H9 (cell line): Measurements from ENCODE around the gene IFNK. TPM values are rescaled to one million over a fixed set of nuclear protein-coding genes. Genes with fewer than 3 reads are reported as not detected.
A peak's percentile ranks its signal among the peaks of the same experiment; 100 is the strongest.

Experiments
- DNase-seq: peaks from one replicate; pipeline ENCODE4 v3.0.0-alpha.2; 2017
- H2AFZ ChIP-seq: one replicate; pipeline ENCODE4 v1.6.1; 2013; ENCODE audit warnings: mild to moderate bottlenecking, low read length, control low read depth, moderate library complexity
- H2AK5ac ChIP-seq: 2 replicates; pipeline ENCODE4 v1.6.1; 2013; ENCODE audit warnings: low read length, control low read depth, mixed read lengths; ENCODE audit not compliant: insufficient read length
- H2BK120ac ChIP-seq: one replicate; pipeline ENCODE4 v1.6.1; 2013; ENCODE audit warnings: low read depth, mild to moderate bottlenecking, low read length, control low read depth, inconsistent platforms; ENCODE audit not compliant: poor library complexity, severe bottlenecking
- H2BK12ac ChIP-seq: 2 replicates; pipeline ENCODE4 v1.6.1; 2013; ENCODE audit warnings: low read length, control low read depth, mixed read lengths, low read depth; ENCODE audit not compliant: insufficient read length
- H2BK15ac ChIP-seq: 2 replicates; pipeline ENCODE4 v1.6.1; 2013; ENCODE audit warnings: low read depth, low read length, control low read depth
- H2BK20ac ChIP-seq: one replicate; pipeline ENCODE4 v1.6.1; 2013; ENCODE audit warnings: low read depth, mild to moderate bottlenecking, low read length, control low read depth, inconsistent platforms; ENCODE audit not compliant: poor library complexity, severe bottlenecking
- H2BK5ac ChIP-seq: 2 replicates; pipeline ENCODE4 v1.6.1; 2013; ENCODE audit warnings: low read length, control low read depth, mixed read lengths; ENCODE audit not compliant: insufficient read length
- H3K14ac ChIP-seq: 2 replicates; pipeline ENCODE4 v1.6.1; 2013; ENCODE audit warnings: low read length, control low read depth; ENCODE audit not compliant: insufficient read depth
- H3K18ac ChIP-seq: 2 replicates; pipeline ENCODE4 v1.6.1; 2013; ENCODE audit warnings: low read depth, mild to moderate bottlenecking, mixed read lengths, low read length, control low read depth; ENCODE audit not compliant: insufficient read length
- H3K23ac ChIP-seq: 2 replicates; pipeline ENCODE4 v1.6.1; 2013; ENCODE audit warnings: low read length, control low read depth, mixed read lengths, low read depth; ENCODE audit not compliant: insufficient read length
- H3K23me2 ChIP-seq: 2 replicates; pipeline ENCODE4 v1.6.1; 2013; ENCODE audit warnings: low read depth, mild to moderate bottlenecking, mixed read lengths, low read length, control low read depth; ENCODE audit not compliant: insufficient read length, poor library complexity, severe bottlenecking
- H3K27ac ChIP-seq: 2 replicates; pipeline ENCODE4 v1.5.1; 2013; ENCODE audit warnings: low read length, control low read depth, mixed read lengths, low read depth; ENCODE audit not compliant: insufficient read length
- H3K27me3 ChIP-seq: 2 replicates; pipeline ENCODE4 v1.6.1; 2013; ENCODE audit warnings: low read length, control low read depth, inconsistent platforms; ENCODE audit not compliant: insufficient read depth
- H3K4ac ChIP-seq: 2 replicates; pipeline ENCODE4 v1.6.1; 2013; ENCODE audit warnings: low read depth, mild to moderate bottlenecking, control low read depth, inconsistent platforms, low read length, moderate library complexity
- H3K4me1 ChIP-seq: 2 replicates; pipeline ENCODE4 v1.6.1; 2013; ENCODE audit warnings: low read length, control low read depth, inconsistent platforms; ENCODE audit not compliant: insufficient read depth
- H3K4me2 ChIP-seq: 2 replicates; pipeline ENCODE4 v1.6.1; 2013; ENCODE audit warnings: low read length, control low read depth, mixed read lengths; ENCODE audit not compliant: insufficient read length, insufficient read depth
- H3K56ac ChIP-seq: 2 replicates; pipeline ENCODE4 v1.6.1; 2013; ENCODE audit warnings: low read depth, mild to moderate bottlenecking, mixed read lengths, low read length, control low read depth; ENCODE audit not compliant: insufficient read length
- H3K79me1 ChIP-seq: 2 replicates; pipeline ENCODE4 v1.6.1; 2013; ENCODE audit warnings: low read depth, mild to moderate bottlenecking, moderate library complexity, low read length, control low read depth, inconsistent platforms; ENCODE audit not compliant: insufficient read depth, poor library complexity, severe bottlenecking
- H3K79me2 ChIP-seq: 2 replicates; pipeline ENCODE4 v1.6.1; 2013; ENCODE audit warnings: low read length, control low read depth, inconsistent platforms; ENCODE audit not compliant: insufficient read depth
- H3K9ac ChIP-seq: 2 replicates; pipeline ENCODE4 v1.6.1; 2013; ENCODE audit warnings: low read length, control low read depth, mixed read lengths; ENCODE audit not compliant: insufficient read length; ENCODE audit errors: extremely low read depth
- H3K9me3 ChIP-seq: one replicate; pipeline ENCODE4 v1.6.1; 2013; ENCODE audit warnings: low read depth, low read length, inconsistent platforms; ENCODE audit not compliant: control insufficient read depth
- H3T11ph ChIP-seq: one replicate; pipeline ENCODE4 v1.6.1; 2013; ENCODE audit warnings: mild to moderate bottlenecking, low read length, control low read depth, inconsistent platforms
- H4K20me1 ChIP-seq: one replicate; pipeline ENCODE4 v1.6.1; 2013; ENCODE audit not compliant: control insufficient read depth, insufficient read length, insufficient read depth
- H4K5ac ChIP-seq: 2 replicates; pipeline ENCODE4 v1.6.1; 2013; ENCODE audit warnings: low read depth, mild to moderate bottlenecking, mixed read lengths, low read length, control low read depth; ENCODE audit not compliant: insufficient read length
- H4K8ac ChIP-seq: replicated peaks from 2 replicates; pipeline ENCODE4 v1.6.1; 2013; ENCODE audit warnings: low read length, control low read depth, mixed read lengths, low read depth; ENCODE audit not compliant: insufficient read length
- H4K91ac ChIP-seq: 2 replicates; pipeline ENCODE4 v1.6.1; 2013; ENCODE audit warnings: low read depth, mild to moderate bottlenecking, moderate library complexity, mixed read lengths, low read length, control low read depth; ENCODE audit not compliant: insufficient read length
- H3K27ac Mint-ChIP-seq, 3 experiments: 2 replicates in 2 of 3; 3 replicates in 1 of 3; pipeline ENCODE4 v1.8.0; 2020 to 2021; ENCODE audit warnings: mixed read lengths in 3 of 3, mild to moderate bottlenecking in 1 of 3, moderate library complexity in 1 of 3
- H3K27me3 Mint-ChIP-seq: 2 replicates; pipeline ENCODE4 v1.8.0; 2021; ENCODE audit warnings: low read depth, mild to moderate bottlenecking, moderate library complexity, mixed read lengths
- H3K36me3 Mint-ChIP-seq, 3 experiments: 2 replicates in 2 of 3; 3 replicates in 1 of 3; pipeline ENCODE4 v1.8.0; 2020 to 2021; ENCODE audit warnings: low read depth in 3 of 3, mixed read lengths in 3 of 3; ENCODE audit not compliant: insufficient read depth in 1 of 3
- H3K4me1 Mint-ChIP-seq, 2 experiments: 2 replicates each; pipeline ENCODE4 v1.8.0; 2020; ENCODE audit warnings: mixed read lengths in 2 of 2
- H3K4me3 Mint-ChIP-seq, 2 experiments: 2 replicates in 1 of 2; 3 replicates in 1 of 2; pipeline ENCODE4 v1.8.0; 2020 to 2021; ENCODE audit warnings: mild to moderate bottlenecking in 2 of 2, mixed read lengths in 2 of 2, moderate library complexity in 1 of 2
- H3K9me3 Mint-ChIP-seq, 2 experiments: 2 replicates in 1 of 2; 3 replicates in 1 of 2; pipeline ENCODE4 v1.8.0; 2020; ENCODE audit warnings: mild to moderate bottlenecking in 2 of 2, mixed read lengths in 2 of 2, moderate library complexity in 1 of 2
- CTCF ChIP-seq: fragments of 200-600 bp; sonication (generic); conservative IDR thresholded peaks from 3 replicates; pipeline ENCODE4 v1.8.0; 2021; ENCODE audit warnings: antibody characterized with exemption, mild to moderate bottlenecking
- WGBS: extraction: QIAGEN DNeasy Blood & Tissue Kit; methylation state at CpG from one replicate; pipeline ENCODE4 v1.1.7; 2013; ENCODE audit warnings: missing lambda C conversion rate, low lambda C conversion rate, mixed read lengths; ENCODE audit not compliant: insufficient read length; ENCODE audit errors: extremely low coverage; 5-methylcytosine and 5-hydroxymethylcytosine counted together
- total RNA-seq: library from RNA; stranded (reverse); gene quantifications from 2 replicates; pipeline ENCODE4 v1.2.1, GENCODE V29; 2021

IFNK gene
- total RNA-seq, 1 experiment from 2014 or later: not detected

- no peaks in the 10 kb centered on the region for H3K4me1 ChIP-seq
- H2BK20ac ChIP-seq: no peak overlapping the region
- peak; percentile 70 for TF ChIP-seq CTCF
- no peak overlapping the region for H2AK5ac ChIP-seq
- H3K14ac ChIP-seq: no peak overlapping the region
- no peak overlapping the region for H2BK120ac ChIP-seq
- H2BK5ac ChIP-seq: no peak overlapping the region
- H3K79me1 ChIP-seq: no peaks in the 10 kb centered on the region
- H3K4me3 Mint-ChIP-seq: no peak overlapping the region
- H4K8ac ChIP-seq: no peak overlapping the region
- no peak overlapping the region for H3K4me2 ChIP-seq
- H2BK15ac ChIP-seq: no peak overlapping the region
- H3K27ac Mint-ChIP-seq: 0 out of 7 replicates have a peak overlapping the region, but pooled peaks of 1 of the 3 experiments have one; percentile 24
- no peak overlapping the region for H3K56ac ChIP-seq
- H3T11ph ChIP-seq: no peak overlapping the region
- H3K79me2 ChIP-seq: no peaks in the 10 kb centered on the region
- no peak overlapping the region for H2BK12ac ChIP-seq
- DNase-seq: no peak
- H3K27ac ChIP-seq: no peak overlapping the region
- H4K91ac ChIP-seq: no peak overlapping the region
- H3K23me2 ChIP-seq: no peaks in the 10 kb centered on the region
- no peaks in the 10 kb centered on the region for H3K27me3 ChIP-seq
- no peaks in the 10 kb centered on the region; a peak in 1 of 5 replicates for H3K9me3 Mint-ChIP-seq
- H3K36me3 Mint-ChIP-seq: peaks cover 10 to 39% (median 35%) of the 10 kb centered on the region in 3 experiments
- no peak overlapping the region for H4K5ac ChIP-seq
- whole genome bisulfite sequencing: no CpG with 5 or more reads among the region's 10 CpGs
- H3K27me3 Mint-ChIP-seq: no peaks in the 10 kb centered on the region
- no peaks in the 10 kb centered on the region for H4K20me1 ChIP-seq
- H3K23ac ChIP-seq: no peak overlapping the region
- no peaks in the 10 kb centered on the region for H3K9me3 ChIP-seq
- no peak overlapping the region for H3K9ac ChIP-seq
- no peak overlapping the region for H3K4ac ChIP-seq
- H3K18ac ChIP-seq: no peak overlapping the region
- no peak overlapping the region for H2AFZ ChIP-seq
- no peaks in the 10 kb centered on the region; a peak in 1 of 4 replicates for H3K4me1 Mint-ChIP-seq
Measured at GRCh38 chr9:27548055-27548741, 24.1 kb downstream of the IFNK start.
